Measurements from ENCODE around the gene RRP36. TPM values are rescaled to one million over a fixed set of nuclear protein-coding genes. Genes with fewer than 3 reads are reported as not detected.
A peak's percentile ranks its signal among the peaks of the same experiment; 100 is the strongest.

The RRP36 gene
- total and polyA plus RNA-seq, 9 of the 15 experiments (the other 6 are each of a cell fraction or from before 2014, with no cell fraction given), result 27.6 to 150 (median 114) TPM

DNA sequence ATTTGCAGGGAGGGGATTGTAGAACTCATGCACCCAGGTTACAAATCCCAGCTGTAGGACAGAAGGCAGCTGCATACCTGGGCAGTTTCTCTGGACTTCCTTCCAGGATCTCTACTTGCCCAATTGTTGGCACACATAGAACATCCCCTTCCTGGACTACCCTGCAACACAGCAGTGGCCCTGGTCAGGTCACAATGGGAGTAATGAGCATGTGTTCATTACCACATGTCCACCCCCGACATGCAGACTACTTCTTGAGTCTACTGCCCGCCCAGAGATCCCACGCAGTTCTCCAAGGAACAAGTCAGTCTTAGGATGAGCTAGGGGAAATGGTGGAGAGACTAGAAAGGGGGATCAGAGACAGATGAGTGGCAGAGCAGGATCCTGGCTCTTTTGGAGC is 47.5 kb upstream of the RRP36 start:
- no peak overlapping the region for H2AFZ ChIP-seq (ENCODE audit: low read depth, low read length)
- 84% methylated on average over 3 of the region's 3 CpGs for WGBS (ENCODE audit: insufficient coverage, low coverage, missing lambda C conversion rate)
- in situ Hi-C loops (cut with MboI) (no loop called here), intact Hi-C loops (cut with micrococcal nuclease) (no loop called here)
- peaks cover 49% of the 10 kb centered on the region for H3K36me3 ChIP-seq (ENCODE audit: control insufficient read depth, insufficient read depth, low read length)
- ATAC-seq (no peak), FAIRE-seq (no peak), DNase-seq (ENCODE audit: extremely low read depth in 1 of 4, low spot score in 3 of 4) (no peak)
- H4K20me1 ChIP-seq (replicated peaks; ENCODE audit: control insufficient read depth, insufficient read depth, low read length), result peaks cover 5% of the 10 kb centered on the region; the same call in 1 of the 2 replicates
- H3K9me1 ChIP-seq (ENCODE audit: control insufficient read depth, insufficient read depth, low read length), result no peaks in the 10 kb centered on the region
- ChIA-PET CTCF (ENCODE audit: low intra/inter-chr PET ratio) (no interaction called here), POLR2A (interaction anchor here (0.6 to 3.4 kb wide), 8 partner anchors 9 to 864 kb away, joined by 3 to 22 read pairs (median 3); partner anchors contain the start of gene PPP2R5D)
- H3K27me3 ChIP-seq (ENCODE audit: control insufficient read depth in 2 of 2, insufficient read depth in 2 of 2, low read length in 2 of 2), result no peaks in the 10 kb centered on the region
- no peak overlapping the region for H3K27ac ChIP-seq (ENCODE audit: extremely low read depth, low read depth, low read length)
- no peak for TF ChIP-seq ZBTB1 (CRISPR knock-in tag; IDR thresholded peaks at IDR 0.05; ENCODE audit: borderline replicate concordance, low read depth)
- TF ChIP-seq POLR2B (IDR thresholded peaks at IDR 0.05; ENCODE audit: low read depth, partially characterized antibody), result peak; percentile 2
- TF ChIP-seq ELF2 (CRISPR knock-in tag; IDR thresholded peaks at IDR 0.05), result no peak
- peaks cover 40% of the 10 kb centered on the region for H3K79me2 ChIP-seq (ENCODE audit: control insufficient read depth, insufficient read depth, low read length)
- no peak overlapping the region for H3K4me3 ChIP-seq
- H3K9ac ChIP-seq (ENCODE audit: insufficient read depth in 1 of 2, low read depth in 2 of 2, low read length in 2 of 2), result no peak overlapping the region
- H3K4me2 ChIP-seq (ENCODE audit: insufficient read depth, low read length), result no peak overlapping the region
- no TSS peak for BruUV-seq (replicated peaks)
- H3K4me1 ChIP-seq (replicated peaks in 1 of 2; ENCODE audit: control insufficient read depth in 2 of 2, insufficient read depth in 2 of 2, low read length in 2 of 2), result peaks cover 30 to 38% of the 10 kb centered on the region in 2 experiments
- no peaks in the 10 kb centered on the region for H3K9me3 ChIP-seq (replicated peaks; ENCODE audit: control insufficient read depth, insufficient read depth, low read depth, low read length)

DNA sequence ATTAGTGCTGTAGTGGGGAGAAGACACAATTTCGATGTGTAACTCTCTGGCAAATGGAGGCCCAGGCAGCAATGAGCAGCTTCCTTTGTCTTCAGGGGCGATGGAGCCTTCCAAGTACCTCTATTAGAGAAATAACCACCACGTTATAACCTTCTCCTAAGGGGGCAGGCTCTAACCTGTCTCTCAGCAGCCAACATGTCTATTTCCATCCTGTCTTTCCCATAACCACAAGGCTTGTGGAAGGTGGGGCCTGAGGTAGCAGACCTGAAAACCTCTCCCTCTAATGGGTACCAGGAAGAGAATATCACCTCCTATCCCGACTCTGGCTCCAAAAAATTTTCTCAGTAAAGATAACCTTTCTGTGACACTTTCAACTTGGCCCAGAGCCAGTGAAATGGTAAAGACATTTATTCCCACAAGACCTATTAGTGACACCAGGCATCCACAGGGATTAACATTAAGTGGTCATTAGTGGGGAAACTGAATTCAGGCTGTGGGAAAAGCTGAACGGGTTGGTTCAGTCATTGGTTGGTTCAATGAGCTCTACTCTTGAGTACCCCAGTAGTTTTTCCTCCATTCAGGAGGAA is 46.4 kb upstream of the RRP36 start:
- H3K79me2 ChIP-seq (ENCODE audit: control insufficient read depth, insufficient read depth, low read length), result peaks cover 46% of the 10 kb centered on the region
- H3K4me2 ChIP-seq (ENCODE audit: insufficient read depth, low read length), result no peak overlapping the region; the same call in 1 of the 2 replicates
- H2AFZ ChIP-seq (ENCODE audit: low read depth, low read length), result no peak overlapping the region
- no peak for FAIRE-seq
- peaks cover 38 to 42% of the 10 kb centered on the region in 2 experiments for H3K4me1 ChIP-seq (replicated peaks in 1 of 2; ENCODE audit: control insufficient read depth in 2 of 2, insufficient read depth in 2 of 2, low read length in 2 of 2)
- DNase-seq (ENCODE audit: extremely low read depth in 1 of 4, low spot score in 3 of 4), result peak in 1 of 4 experiments; percentile 53
- CTCF ChIA-PET (ENCODE audit: low intra/inter-chr PET ratio), result no interaction called here
- TF ChIP-seq ZKSCAN1 (IDR thresholded peaks at IDR 0.05; ENCODE audit: low read depth, low read length) (no peak), RBM39 (optimal IDR thresholded peaks at IDR 0.05; ENCODE audit: low read depth, low read length) (no peak), MYNN (IDR thresholded peaks at IDR 0.05) (0 out of 2 replicates have a peak, but pooled peaks have one; percentile 15), MYNN (CRISPR knock-in tag; IDR thresholded peaks at IDR 0.05) (no peak), NFIC (IDR thresholded peaks at IDR 0.05) (peak; percentile 95), FOS (IDR thresholded peaks at IDR 0.05; ENCODE audit: extremely low read depth, insufficient read length) (no peak), ZNF766 (CRISPR knock-in tag; conservative IDR thresholded peaks at IDR 0.05) (no peak), TGIF2 (CRISPR knock-in tag; IDR thresholded peaks at IDR 0.05) (0 out of 2 replicates have a peak, but pooled peaks have one; percentile 35), KDM5B (IDR thresholded peaks at IDR 0.05; ENCODE audit: insufficient replicate concordance, low read depth, low read length) (peak; percentile 2)
- ATAC-seq, result no peak
- 0 out of 3 replicates have a peak overlapping the region, but pooled peaks have one; percentile 13 for H3K27ac ChIP-seq (ENCODE audit: extremely low read depth, low read depth, low read length)
- H3K36me3 ChIP-seq (ENCODE audit: control insufficient read depth, insufficient read depth, low read length), result peaks cover 39% of the 10 kb centered on the region
- no peak overlapping the region for H3K4me3 ChIP-seq
- POLR2A ChIA-PET, result interaction anchor here (0.6 to 3.4 kb wide), 5 partner anchors 9 to 46 kb away, joined by 3 to 22 read pairs (median 8); partner anchors contain the start of genes CNPY3 and PPP2R5D
- H3K9me3 ChIP-seq (replicated peaks; ENCODE audit: control insufficient read depth, insufficient read depth, low read depth, low read length), result no peaks in the 10 kb centered on the region
- WGBS (ENCODE audit: insufficient coverage, low coverage, missing lambda C conversion rate), result 59% methylated on average over 5 of the region's 5 CpGs
- intact Hi-C loops (cut with micrococcal nuclease) (no loop called here), in situ Hi-C loops (cut with MboI) (no loop called here)
- H3K9me1 ChIP-seq (ENCODE audit: control insufficient read depth, insufficient read depth, low read length), result no peaks in the 10 kb centered on the region
- no peaks in the 10 kb centered on the region for H3K27me3 ChIP-seq (ENCODE audit: control insufficient read depth in 2 of 2, insufficient read depth in 2 of 2, low read length in 2 of 2)
- no peak overlapping the region for H3K9ac ChIP-seq (ENCODE audit: insufficient read depth in 1 of 2, low read depth in 2 of 2, low read length in 2 of 2)
- BruUV-seq (replicated peaks), result no TSS peak
- H4K20me1 ChIP-seq (replicated peaks; ENCODE audit: control insufficient read depth, insufficient read depth, low read length), result peaks cover 5% of the 10 kb centered on the region; the same call in 1 of the 2 replicates

All from K562 (cell line).